C4-2B (cell line): ENCODE data around the gene HBS1L.

ENCODE experiments used
- ZFX ChIP-seq: fragments of 450-650 bp; IDR thresholded peaks from 2 replicates; pipeline ENCODE4 v1.6.1; 2017
- TF ChIP-seq, protein P1 (sequence below): fragments of 450-650 bp; conservative IDR thresholded peaks from 2 replicates; pipeline ENCODE4 v1.5.1; 2017; ENCODE audit warnings: mild to moderate bottlenecking

DNA sequence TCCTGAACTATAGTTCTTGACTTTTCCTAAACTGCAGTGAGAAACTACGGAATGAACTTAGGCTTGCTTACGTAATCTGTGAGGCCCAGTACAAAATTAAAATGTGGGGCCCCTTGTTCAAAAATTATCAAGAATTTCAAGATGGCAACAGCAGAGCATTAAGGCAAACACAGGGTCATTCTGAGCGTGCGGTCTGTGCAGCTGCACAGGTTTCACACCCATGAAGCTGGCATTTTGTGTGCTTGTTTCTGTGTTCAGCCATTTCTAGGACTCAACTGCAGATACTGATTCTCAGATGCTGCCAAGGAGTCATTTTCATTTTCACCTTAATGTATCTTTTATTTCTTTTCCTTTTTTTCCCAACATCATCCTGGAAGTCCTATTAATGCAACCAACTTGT lies 49.6 kb upstream of the HBS1L start:
- TF ChIP-seq, protein P1, sequence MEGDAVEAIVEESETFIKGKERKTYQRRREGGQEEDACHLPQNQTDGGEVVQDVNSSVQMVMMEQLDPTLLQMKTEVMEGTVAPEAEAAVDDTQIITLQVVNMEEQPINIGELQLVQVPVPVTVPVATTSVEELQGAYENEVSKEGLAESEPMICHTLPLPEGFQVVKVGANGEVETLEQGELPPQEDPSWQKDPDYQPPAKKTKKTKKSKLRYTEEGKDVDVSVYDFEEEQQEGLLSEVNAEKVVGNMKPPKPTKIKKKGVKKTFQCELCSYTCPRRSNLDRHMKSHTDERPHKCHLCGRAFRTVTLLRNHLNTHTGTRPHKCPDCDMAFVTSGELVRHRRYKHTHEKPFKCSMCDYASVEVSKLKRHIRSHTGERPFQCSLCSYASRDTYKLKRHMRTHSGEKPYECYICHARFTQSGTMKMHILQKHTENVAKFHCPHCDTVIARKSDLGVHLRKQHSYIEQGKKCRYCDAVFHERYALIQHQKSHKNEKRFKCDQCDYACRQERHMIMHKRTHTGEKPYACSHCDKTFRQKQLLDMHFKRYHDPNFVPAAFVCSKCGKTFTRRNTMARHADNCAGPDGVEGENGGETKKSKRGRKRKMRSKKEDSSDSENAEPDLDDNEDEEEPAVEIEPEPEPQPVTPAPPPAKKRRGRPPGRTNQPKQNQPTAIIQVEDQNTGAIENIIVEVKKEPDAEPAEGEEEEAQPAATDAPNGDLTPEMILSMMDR: no peak
- TF ChIP-seq ZFX: no peak
